Epithelial cell of prostate (primary cell): Measurements from ENCODE around the gene FRMD8.
"Not testable (repeated sequence)": the region's sequence is repeated elsewhere in the genome, so short reads cannot be mapped to it uniquely, and the experiment has no call there.

Source experiments
- DNase-seq: peaks from one replicate; pipeline ENCODE4 v3.0.0-alpha.2; 2011; ENCODE audit warnings: low read depth, low spot score
- H3K27ac ChIP-seq: fragments of 450-650 bp; 2 replicates; pipeline ENCODE4 v1.5.1; 2017; ENCODE audit warnings: mild to moderate bottlenecking

The FRMD8 gene

GRCh38 chr11:65446446-65447277, 60.2 kb downstream of the FRMD8 start:
- H3K27ac ChIP-seq, result peak overlapping the region; percentile 67
- DNase-seq, result no peak

GRCh38 chr11:65448074-65448417, 61.6 kb downstream of the FRMD8 start:
- no peak for DNase-seq
- peak overlapping the region; percentile 67 for H3K27ac ChIP-seq

- no peak for DNase-seq
- peak overlapping the region; percentile 67 for H3K27ac ChIP-seq
These were observed 62.1 kb downstream of the FRMD8 start for GRCh38 chr11:65448418-65449105.

- not testable (repeated sequence) for DNase-seq, H3K27ac ChIP-seq
These were observed 64.9 kb downstream of the FRMD8 start for GRCh38 chr11:65451301-65451700.

GRCh38 chr11:65452259-65452658, 65.8 kb downstream of the FRMD8 start:
- peak overlapping the region; percentile 75 for H3K27ac ChIP-seq

GRCh38 chr11:65452806-65453490, 66.5 kb downstream of the FRMD8 start:
- DNase-seq, result no peak

More at GRCh38 chr11:65452259-65452658, 65.8 kb downstream of the FRMD8 start:
- DNase-seq, result not testable (repeated sequence)

GRCh38 chr11:65454311-65454695, 67.9 kb downstream of the FRMD8 start:
- peak overlapping the region; percentile 75 for H3K27ac ChIP-seq

More at GRCh38 chr11:65452806-65453490, 66.5 kb downstream of the FRMD8 start:
- peak overlapping the region; percentile 75 for H3K27ac ChIP-seq

GRCh38 chr11:65454696-65455456, 68.4 kb downstream of the FRMD8 start:
- no peak for DNase-seq
- H3K27ac ChIP-seq, result peak overlapping the region; percentile 75

More at GRCh38 chr11:65454311-65454695, 67.9 kb downstream of the FRMD8 start:
- no peak for DNase-seq

GRCh38 chr11:65456418-65456817, 70.0 kb downstream of the FRMD8 start:
- no peak overlapping the region for H3K27ac ChIP-seq
- no peak for DNase-seq

- no peak for DNase-seq
- H3K27ac ChIP-seq, result no peak overlapping the region
These were observed 73.1 kb downstream of the FRMD8 start for GRCh38 chr11:65459552-65459951.
